ENCODE data around the gene ARFGEF2.
"Not testable (repeated sequence)": the region's sequence is repeated elsewhere in the genome, so short reads cannot be mapped to it uniquely, and the experiment has no call there.

ARFGEF2 gene

GRCh38 chr20:49078310-49078709, 156.8 kb downstream of the ARFGEF2 start:
- DNase-seq (ENCODE audit: low spot score), result no peak

- DNase-seq (ENCODE audit: low spot score), result not testable (repeated sequence)
These were observed 160.8 kb downstream of the ARFGEF2 start for GRCh38 chr20:49082295-49082694.

All from hepatic stellate cell (primary cell).